Nephron progenitor cell (in vitro differentiated cells): ENCODE data around the gene FBXL17.

Experiments used
- DNase-seq: peaks from one replicate; pipeline ENCODE4 v3.0.0; 2021
- H3K27ac Mint-ChIP-seq: 2 replicates; pipeline ENCODE4 v1.8.0; 2021; ENCODE audit warnings: mild to moderate bottlenecking, moderate library complexity, mixed read lengths
- H3K27me3 Mint-ChIP-seq: 2 replicates; pipeline ENCODE4 v1.8.0; 2021; ENCODE audit warnings: mild to moderate bottlenecking, low read depth, mixed read lengths; ENCODE audit not compliant: poor library complexity
- H3K36me3 Mint-ChIP-seq: 2 replicates; pipeline ENCODE4 v1.8.0; 2021; ENCODE audit warnings: low read depth, mixed read lengths
- H3K4me1 Mint-ChIP-seq: 2 replicates; pipeline ENCODE4 v1.8.0; 2021; ENCODE audit warnings: mixed read lengths
- H3K4me3 Mint-ChIP-seq: 2 replicates; pipeline ENCODE4 v1.8.0; 2021; ENCODE audit warnings: mild to moderate bottlenecking, moderate library complexity, mixed read lengths
- H3K9me3 Mint-ChIP-seq: 2 replicates; pipeline ENCODE4 v1.8.0; 2021; ENCODE audit warnings: mild to moderate bottlenecking, moderate library complexity, mixed read lengths
- TF ChIP-seq, protein P1 (sequence below): fragments of 200-600 bp; sonication (generic); IDR thresholded peaks from 2 replicates; pipeline ENCODE4 v1.5.0; 2021; ENCODE audit warnings: antibody characterized with exemption

The FBXL17 gene

DNA sequence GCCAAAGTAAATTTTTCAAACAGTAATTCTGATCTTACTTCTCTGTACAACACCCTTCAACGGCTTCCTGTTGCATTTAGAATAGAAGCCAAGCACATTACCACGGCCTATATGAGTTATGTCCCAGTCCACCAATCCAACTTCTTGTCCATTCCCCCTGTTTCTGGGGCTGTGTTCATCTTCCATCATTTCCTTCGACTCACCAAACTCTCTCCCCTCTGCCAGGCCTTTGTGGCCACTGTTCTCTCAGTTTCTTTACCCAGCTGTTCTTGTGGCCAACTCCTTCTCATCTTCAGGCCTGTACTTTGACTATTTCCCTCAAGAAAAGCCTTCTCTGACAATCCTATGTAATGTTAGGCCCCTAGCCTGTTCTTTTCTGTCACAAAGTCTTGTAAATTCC, 451.8 kb downstream of the FBXL17 start:
- TF ChIP-seq, protein P1, sequence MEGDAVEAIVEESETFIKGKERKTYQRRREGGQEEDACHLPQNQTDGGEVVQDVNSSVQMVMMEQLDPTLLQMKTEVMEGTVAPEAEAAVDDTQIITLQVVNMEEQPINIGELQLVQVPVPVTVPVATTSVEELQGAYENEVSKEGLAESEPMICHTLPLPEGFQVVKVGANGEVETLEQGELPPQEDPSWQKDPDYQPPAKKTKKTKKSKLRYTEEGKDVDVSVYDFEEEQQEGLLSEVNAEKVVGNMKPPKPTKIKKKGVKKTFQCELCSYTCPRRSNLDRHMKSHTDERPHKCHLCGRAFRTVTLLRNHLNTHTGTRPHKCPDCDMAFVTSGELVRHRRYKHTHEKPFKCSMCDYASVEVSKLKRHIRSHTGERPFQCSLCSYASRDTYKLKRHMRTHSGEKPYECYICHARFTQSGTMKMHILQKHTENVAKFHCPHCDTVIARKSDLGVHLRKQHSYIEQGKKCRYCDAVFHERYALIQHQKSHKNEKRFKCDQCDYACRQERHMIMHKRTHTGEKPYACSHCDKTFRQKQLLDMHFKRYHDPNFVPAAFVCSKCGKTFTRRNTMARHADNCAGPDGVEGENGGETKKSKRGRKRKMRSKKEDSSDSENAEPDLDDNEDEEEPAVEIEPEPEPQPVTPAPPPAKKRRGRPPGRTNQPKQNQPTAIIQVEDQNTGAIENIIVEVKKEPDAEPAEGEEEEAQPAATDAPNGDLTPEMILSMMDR, result no peak
- Mint-ChIP-seq H3K27ac (no peak overlapping the region), H3K4me3 (no peak overlapping the region), H3K4me1 (peaks cover 14% of the 10 kb centered on the region), H3K27me3 (no peaks in the 10 kb centered on the region), H3K9me3 (no peaks in the 10 kb centered on the region), H3K36me3 (no peaks in the 10 kb centered on the region)
- no peak for DNase-seq

DNA sequence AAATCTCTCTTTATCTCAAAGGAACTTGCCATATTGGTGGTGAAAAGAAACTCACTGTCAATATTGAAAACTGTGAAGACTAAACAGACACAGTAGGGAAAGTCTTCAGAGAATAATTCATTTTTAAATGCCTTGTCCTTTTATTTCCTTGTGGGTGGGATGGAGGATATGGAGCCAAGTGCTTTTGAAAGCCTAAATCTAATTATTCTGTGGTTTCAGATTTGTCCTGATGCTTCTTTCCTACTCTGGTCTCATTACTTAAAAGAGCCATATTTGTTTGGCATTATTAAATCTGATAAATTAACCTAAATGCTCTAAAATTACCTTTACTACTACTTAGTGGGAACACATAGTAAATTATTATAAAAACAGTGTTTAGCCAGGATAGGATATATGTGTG, 452.8 kb downstream of the FBXL17 start:
- no peaks in the 10 kb centered on the region for H3K36me3 Mint-ChIP-seq
- TF ChIP-seq, protein P1, result no peak
- no peak overlapping the region for H3K27ac Mint-ChIP-seq
- H3K4me1 Mint-ChIP-seq, result peaks cover 14% of the 10 kb centered on the region
- H3K9me3 Mint-ChIP-seq, result no peaks in the 10 kb centered on the region
- DNase-seq, result no peak
- H3K27me3 Mint-ChIP-seq, result no peaks in the 10 kb centered on the region
- H3K4me3 Mint-ChIP-seq, result no peak overlapping the region

DNA sequence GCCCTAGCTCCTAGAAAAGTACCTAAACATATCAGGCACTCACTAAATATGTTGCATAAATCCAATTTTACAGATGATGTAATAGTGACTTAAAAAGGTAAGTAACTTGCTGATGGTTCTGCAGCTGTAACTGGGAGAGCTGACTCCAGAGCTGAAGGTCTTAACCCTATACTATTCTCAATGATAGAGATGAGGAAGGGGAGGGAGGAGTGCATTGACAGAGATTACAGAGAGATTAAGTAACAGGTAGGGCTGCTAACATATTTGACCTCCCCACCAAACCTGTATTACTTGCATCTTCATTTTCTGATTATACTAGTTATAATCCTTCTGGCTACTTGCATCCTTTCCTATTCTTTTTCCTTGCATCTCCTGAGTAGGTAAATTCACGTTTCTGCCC, 455.8 kb downstream of the FBXL17 start:
- TF ChIP-seq, protein P1, result no peak
- no peaks in the 10 kb centered on the region for H3K36me3 Mint-ChIP-seq
- no peak overlapping the region for H3K27ac Mint-ChIP-seq
- no peak overlapping the region for H3K4me3 Mint-ChIP-seq
- no peaks in the 10 kb centered on the region for H3K9me3 Mint-ChIP-seq
- H3K4me1 Mint-ChIP-seq, result peaks cover 23% of the 10 kb centered on the region
- no peak for DNase-seq
- H3K27me3 Mint-ChIP-seq, result peaks cover 9% of the 10 kb centered on the region

DNA sequence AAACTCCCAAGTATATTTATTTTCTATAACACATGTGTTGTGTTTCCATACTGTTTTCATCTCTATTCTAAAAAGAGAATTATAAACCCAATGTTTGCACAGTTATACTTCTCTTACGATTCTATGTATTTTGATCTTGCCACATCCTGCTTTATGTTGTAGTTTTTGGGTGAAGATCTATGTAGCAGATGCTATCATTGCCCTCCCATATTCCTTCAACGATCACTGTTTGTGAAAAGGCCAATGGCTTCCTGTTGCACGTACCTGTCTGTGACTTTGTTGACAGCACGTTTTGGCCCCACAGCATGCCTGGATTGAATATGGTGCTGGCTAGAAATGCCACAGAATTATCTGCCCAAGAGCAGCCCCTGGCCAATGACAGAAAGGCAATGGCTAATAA, 456.7 kb downstream of the FBXL17 start:
- peaks cover 32% of the 10 kb centered on the region for H3K4me1 Mint-ChIP-seq
- no peak overlapping the region for H3K27ac Mint-ChIP-seq
- H3K36me3 Mint-ChIP-seq, result no peaks in the 10 kb centered on the region

DNA sequence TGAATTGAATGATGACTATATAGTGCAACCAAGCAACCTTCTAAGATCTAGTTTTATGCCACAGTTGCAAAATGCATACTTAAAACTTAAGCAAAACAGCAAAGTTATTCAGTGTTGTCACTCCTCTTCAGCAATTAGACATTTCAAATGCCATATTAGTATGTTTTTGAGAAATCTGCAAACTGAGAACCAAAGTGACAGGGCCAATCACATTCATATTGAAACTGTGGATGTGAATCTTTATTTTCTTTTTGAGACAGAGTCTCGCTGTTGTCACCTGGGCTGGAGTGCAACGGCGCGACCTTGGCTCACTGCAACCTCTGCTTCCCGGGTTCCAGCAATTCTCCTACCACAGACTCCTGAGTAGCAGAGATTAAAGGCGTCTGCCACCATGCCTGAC, 461.9 kb downstream of the FBXL17 start:
- Mint-ChIP-seq H3K4me3 (peak overlapping the region; percentile 14), H3K27ac (peak overlapping the region; percentile 77), H3K9me3 (no peaks in the 10 kb centered on the region), H3K36me3 (no peaks in the 10 kb centered on the region), H3K27me3 (peaks cover 12% of the 10 kb centered on the region), H3K4me1 (peaks cover 48% of the 10 kb centered on the region)
- DNase-seq, result no peak
- TF ChIP-seq, protein P1, result no peak

More for the DNA sequence above, 456.7 kb downstream of the FBXL17 start:
- TF ChIP-seq, protein P1, result no peak
- Mint-ChIP-seq H3K4me3 (no peak overlapping the region), H3K9me3 (no peaks in the 10 kb centered on the region), H3K27me3 (peaks cover 9% of the 10 kb centered on the region)
- DNase-seq, result no peak

DNA sequence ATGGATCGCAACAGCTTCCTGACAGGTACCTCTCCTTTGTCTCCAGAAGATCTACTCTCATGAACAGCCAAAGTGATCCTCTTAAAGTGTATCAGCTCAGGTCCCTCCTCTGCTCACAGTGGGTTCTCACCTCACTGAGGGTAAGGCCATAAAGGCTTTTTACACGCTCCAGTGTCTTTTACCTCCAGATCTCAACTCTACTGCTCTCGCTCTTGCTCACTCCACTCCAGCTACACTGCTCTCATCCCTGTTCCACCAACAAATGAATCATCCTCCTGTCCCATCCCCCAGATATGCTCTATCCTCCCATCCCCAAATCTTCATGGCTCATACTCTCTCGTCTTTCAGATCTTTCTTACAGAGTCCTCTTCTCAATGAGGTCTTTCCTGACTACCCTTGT, 462.5 kb downstream of the FBXL17 start:
- H3K9me3 Mint-ChIP-seq, result no peaks in the 10 kb centered on the region
- H3K4me1 Mint-ChIP-seq, result peaks cover 48% of the 10 kb centered on the region
- no peak for DNase-seq
- peak overlapping the region; percentile 1 for H3K27ac Mint-ChIP-seq
- no peaks in the 10 kb centered on the region for H3K36me3 Mint-ChIP-seq
- H3K27me3 Mint-ChIP-seq, result peaks cover 12% of the 10 kb centered on the region
- TF ChIP-seq, protein P1, result no peak
- peak overlapping the region; percentile 1 for H3K4me3 Mint-ChIP-seq
